ENCODE data around the gene NTNG1. TPM values are rescaled to one million over a fixed set of nuclear protein-coding genes. Genes with fewer than 3 reads are reported as not detected.

Gene NTNG1
- total and polyA plus RNA-seq, 2 of the 13 experiments (the other 11 are each of a cell fraction or from before 2014, with no cell fraction given) = not detected

- intact Hi-C loops (cut with micrococcal nuclease; ENCODE audit: unreplicated experiment) = no loop called here
These were observed 345.5 kb downstream of the NTNG1 start for GRCh38 chr1:107486349-107486748.

More at GRCh38 chr1:107486349-107486748, 345.5 kb downstream of the NTNG1 start:
- Histone ChIP-seq H3K4me1 (ENCODE audit: insufficient read depth, low read length) (no peaks in the 10 kb centered on the region), H3K27me3 (ENCODE audit: control insufficient read depth in 1 of 2, insufficient read depth in 2 of 2, low read length in 2 of 2) (no peaks in the 10 kb centered on the region), H4K20me1 (ENCODE audit: insufficient read depth, low read length) (no peaks in the 10 kb centered on the region), H2AFZ (ENCODE audit: low read length) (no peak overlapping the region), H3K27ac (ENCODE audit: extremely low read length, insufficient read depth, low read length) (no peak overlapping the region), H3K36me3 (replicated peaks in 1 of 2; ENCODE audit: control insufficient read depth in 1 of 2, insufficient read depth in 2 of 2, low read length in 2 of 2) (no peaks in the 10 kb centered on the region), H3K79me2 (ENCODE audit: insufficient read depth, low read length) (no peaks in the 10 kb centered on the region), H3K9ac (ENCODE audit: insufficient read depth, low read depth, low read length) (no peak overlapping the region), H3K4me3 (replicated peaks in 1 of 3; ENCODE audit: insufficient read depth in 1 of 3, low read depth in 2 of 3, low read length in 3 of 3) (no peak overlapping the region), H3K4me2 (ENCODE audit: low read depth, low read length) (no peak overlapping the region), H3K9me3 (ENCODE audit: low read length) (no peaks in the 10 kb centered on the region)
- ChIA-PET CTCF (ENCODE audit: low intra/inter-chr PET ratio, low total read pairs) (no interaction called here), POLR2A (no interaction called here)
- BruUV-seq (replicated peaks) = no TSS peak
- no peak for FAIRE-seq
- no peak for DNase-seq (ENCODE audit: low spot score)
- ATAC-seq = no peak
- in situ Hi-C loops (cut with HindIII; ENCODE audit: extremely low pct_ligation_motif_present, low pct_unique_long_range_greater_than_20kb) = no loop called here
- WGBS (ENCODE audit: low lambda C conversion rate) = 48% methylated on average over 3 of the region's 3 CpGs
- TF ChIP-seq ZKSCAN8 (CRISPR knock-in tag; IDR thresholded peaks at IDR 0.05; ENCODE audit: borderline replicate concordance) = no peak
- TF ChIP-seq ZNF761 (CRISPR knock-in tag; conservative IDR thresholded peaks at IDR 0.05) = no peak
- no peak for TF ChIP-seq IRF2 (CRISPR knock-in tag; IDR thresholded peaks at IDR 0.05)
- no peak for TF ChIP-seq ZNF558 (CRISPR knock-in tag; IDR thresholded peaks at IDR 0.05; ENCODE audit: borderline replicate concordance)
- TF ChIP-seq ZNF543 (CRISPR knock-in tag; IDR thresholded peaks at IDR 0.05) = no peak
- TF ChIP-seq ISX (CRISPR knock-in tag; conservative IDR thresholded peaks at IDR 0.05) = no peak
- TF ChIP-seq TFDP1 (CRISPR knock-in tag; IDR thresholded peaks at IDR 0.05; ENCODE audit: borderline replicate concordance) = no peak
- TF ChIP-seq ZNF142 (CRISPR knock-in tag; IDR thresholded peaks at IDR 0.05) = no peak
- TF ChIP-seq ZNF282 (IDR thresholded peaks at IDR 0.05; ENCODE audit: partially characterized antibody) = no peak
- TF ChIP-seq ZUFSP (CRISPR knock-in tag; IDR thresholded peaks at IDR 0.05; ENCODE audit: borderline replicate concordance) = no peak
- TF ChIP-seq ZBTB1 (CRISPR knock-in tag; IDR thresholded peaks at IDR 0.05; ENCODE audit: borderline replicate concordance) = no peak
- no peak for TF ChIP-seq MED8 (CRISPR knock-in tag; IDR thresholded peaks at IDR 0.05; ENCODE audit: insufficient replicate concordance)
- no peak for TF ChIP-seq SRY (CRISPR knock-in tag; IDR thresholded peaks at IDR 0.05)
- no peak for TF ChIP-seq TGIF2 (CRISPR knock-in tag; IDR thresholded peaks at IDR 0.05)
